Lower leg skin (tissue), 3 donors: Measurements from ENCODE around the gene CCL22.

Source experiments
- POLR2A ChIP-seq, 2 donors: fragments of 450-650 bp; IDR thresholded peaks; one replicate each; pipeline ENCODE4 v1.6.1; 2016 to 2017; ENCODE audit warnings: antibody characterized with exemption in 2 of 2, mild to moderate bottlenecking in 1 of 2, moderate library complexity in 1 of 2
- TF ChIP-seq, protein P1 (sequence below), 3 donors: fragments of 450-650 bp; IDR thresholded peaks; one replicate each; pipeline ENCODE4 v1.5.1; 2016; ENCODE audit warnings: antibody characterized with exemption in 3 of 3, mild to moderate bottlenecking in 3 of 3, moderate library complexity in 2 of 3

DNA sequence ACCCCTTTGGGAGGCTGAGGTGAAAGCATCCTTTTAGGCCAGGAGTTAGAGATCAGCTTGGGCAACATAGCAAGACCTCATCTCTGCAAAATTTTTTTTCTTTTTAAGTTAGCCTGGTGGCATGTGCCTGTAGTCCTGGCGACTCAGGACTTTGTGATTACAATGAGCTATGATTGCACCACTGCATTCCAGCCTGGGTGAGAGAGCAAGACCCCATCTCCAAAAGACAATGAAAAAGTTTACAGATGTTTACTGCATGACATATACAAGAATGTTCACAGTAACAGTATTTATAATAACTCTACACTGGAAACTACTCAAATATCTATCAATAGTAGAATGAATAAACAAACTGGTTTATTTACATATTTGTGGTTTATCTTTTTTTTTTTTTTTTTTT lies 33.1 kb upstream of the CCL22 start:
- TF ChIP-seq, protein P1, sequence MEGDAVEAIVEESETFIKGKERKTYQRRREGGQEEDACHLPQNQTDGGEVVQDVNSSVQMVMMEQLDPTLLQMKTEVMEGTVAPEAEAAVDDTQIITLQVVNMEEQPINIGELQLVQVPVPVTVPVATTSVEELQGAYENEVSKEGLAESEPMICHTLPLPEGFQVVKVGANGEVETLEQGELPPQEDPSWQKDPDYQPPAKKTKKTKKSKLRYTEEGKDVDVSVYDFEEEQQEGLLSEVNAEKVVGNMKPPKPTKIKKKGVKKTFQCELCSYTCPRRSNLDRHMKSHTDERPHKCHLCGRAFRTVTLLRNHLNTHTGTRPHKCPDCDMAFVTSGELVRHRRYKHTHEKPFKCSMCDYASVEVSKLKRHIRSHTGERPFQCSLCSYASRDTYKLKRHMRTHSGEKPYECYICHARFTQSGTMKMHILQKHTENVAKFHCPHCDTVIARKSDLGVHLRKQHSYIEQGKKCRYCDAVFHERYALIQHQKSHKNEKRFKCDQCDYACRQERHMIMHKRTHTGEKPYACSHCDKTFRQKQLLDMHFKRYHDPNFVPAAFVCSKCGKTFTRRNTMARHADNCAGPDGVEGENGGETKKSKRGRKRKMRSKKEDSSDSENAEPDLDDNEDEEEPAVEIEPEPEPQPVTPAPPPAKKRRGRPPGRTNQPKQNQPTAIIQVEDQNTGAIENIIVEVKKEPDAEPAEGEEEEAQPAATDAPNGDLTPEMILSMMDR (IDR thresholded peaks at IDR 0.05) = no peak
- TF ChIP-seq POLR2A (IDR thresholded peaks at IDR 0.05) = no peak
